Activated naive CD8-positive, alpha-beta T cell treated with anti-CD3 and anti-CD28 coated beads, Interleukin-2, amount 10 ng/mL, durations not matched to agents 7 days and 5 days (primary cell): Measurements from ENCODE around the gene RARB. TPM values are rescaled to one million over a fixed set of nuclear protein-coding genes. Genes with fewer than 3 reads are reported as not detected.

Experiments used
- ATAC-seq: fragments of 150-1000 bp; cut with Tn5 transposase; one replicate; pipeline ENCODE4 v1.10.0; 2021; ENCODE audit warnings: low read depth, moderate library complexity
- POLR2A ChIA-PET: fragments of 350-600 bp; sonication (Branson Sonifier 250); formaldehyde crosslinking; loops from one replicate; lab custom pipeline; 2021; ENCODE audit warnings: antibody characterized with exemption; lab: Charles Lee
- DNase-seq: peaks from one replicate; pipeline ENCODE4 v3.0.0; 2021
- H3K27ac Mint-ChIP-seq: one replicate; pipeline ENCODE4 v1.8.0; 2022; ENCODE audit warnings: mild to moderate bottlenecking, mixed read lengths
- H3K27me3 Mint-ChIP-seq: one replicate; pipeline ENCODE4 v1.8.0; 2022; ENCODE audit warnings: mild to moderate bottlenecking, moderate library complexity, mixed read lengths
- H3K36me3 Mint-ChIP-seq: one replicate; pipeline ENCODE4 v1.8.0; 2021; ENCODE audit warnings: mild to moderate bottlenecking, mixed read lengths
- H3K4me1 Mint-ChIP-seq: one replicate; pipeline ENCODE4 v1.8.0; 2021; ENCODE audit warnings: mixed read lengths
- H3K4me3 Mint-ChIP-seq: one replicate; pipeline ENCODE4 v1.8.0; 2022; ENCODE audit warnings: mild to moderate bottlenecking, moderate library complexity, mixed read lengths
- H3K9me3 Mint-ChIP-seq: one replicate; pipeline ENCODE4 v1.8.0; 2021; ENCODE audit warnings: mixed read lengths
- total RNA-seq, 2 experiments: library from RNA; stranded (reverse); gene quantifications; one replicate each; pipeline ENCODE4 v1.2.3, GENCODE V29; 2021

Gene RARB
- total RNA-seq, 2 experiments from 2014 or later = not detected

GRCh38 chr3:25572919-25573385 is 144.9 kb downstream of the RARB start:
- Mint-ChIP-seq H3K27me3 (no peaks in the 10 kb centered on the region), H3K9me3 (no peaks in the 10 kb centered on the region), H3K4me3 (no peak overlapping the region), H3K27ac (no peak overlapping the region), H3K36me3 (no peaks in the 10 kb centered on the region), H3K4me1 (no peaks in the 10 kb centered on the region)
- ATAC-seq (no peak), DNase-seq (no peak)
- POLR2A ChIA-PET = no interaction called here

- no peaks in the 10 kb centered on the region for H3K27me3 Mint-ChIP-seq
- H3K27ac Mint-ChIP-seq = no peak overlapping the region
- no peaks in the 10 kb centered on the region for H3K36me3 Mint-ChIP-seq
- POLR2A ChIA-PET = no interaction called here
- no peak overlapping the region for H3K4me3 Mint-ChIP-seq
- DNase-seq (no peak), ATAC-seq (no peak)
- H3K4me1 Mint-ChIP-seq = no peaks in the 10 kb centered on the region
- no peaks in the 10 kb centered on the region for H3K9me3 Mint-ChIP-seq
Observed at GRCh38 chr3:25573386-25574171, 145.5 kb downstream of the RARB start.

GRCh38 chr3:25574172-25574765 is 146.2 kb downstream of the RARB start:
- POLR2A ChIA-PET = no interaction called here
- Mint-ChIP-seq H3K36me3 (no peaks in the 10 kb centered on the region), H3K9me3 (no peaks in the 10 kb centered on the region), H3K4me1 (no peaks in the 10 kb centered on the region), H3K27me3 (no peaks in the 10 kb centered on the region), H3K4me3 (no peak overlapping the region), H3K27ac (no peak overlapping the region)
- ATAC-seq (no peak), DNase-seq (no peak)

GRCh38 chr3:25575001-25575400 is 146.9 kb downstream of the RARB start:
- no peaks in the 10 kb centered on the region for H3K4me1 Mint-ChIP-seq
- POLR2A ChIA-PET = no interaction called here
- H3K27me3 Mint-ChIP-seq = no peaks in the 10 kb centered on the region
- ATAC-seq = no peak
- no peaks in the 10 kb centered on the region for H3K9me3 Mint-ChIP-seq
- H3K36me3 Mint-ChIP-seq = no peaks in the 10 kb centered on the region
- no peak overlapping the region for H3K27ac Mint-ChIP-seq
- no peak overlapping the region for H3K4me3 Mint-ChIP-seq
- no peak for DNase-seq

GRCh38 chr3:25576146-25576545 is 148.1 kb downstream of the RARB start:
- ATAC-seq = no peak

GRCh38 chr3:25576831-25577454 is 148.9 kb downstream of the RARB start:
- Mint-ChIP-seq H3K27me3 (no peaks in the 10 kb centered on the region), H3K9me3 (no peaks in the 10 kb centered on the region), H3K4me1 (no peaks in the 10 kb centered on the region), H3K36me3 (no peaks in the 10 kb centered on the region), H3K27ac (no peak overlapping the region), H3K4me3 (no peak overlapping the region)
- POLR2A ChIA-PET = no interaction called here
- no peak for ATAC-seq
- no peak for DNase-seq

More at GRCh38 chr3:25576146-25576545, 148.1 kb downstream of the RARB start:
- Mint-ChIP-seq H3K27ac (no peak overlapping the region), H3K4me1 (no peaks in the 10 kb centered on the region), H3K4me3 (no peak overlapping the region), H3K9me3 (no peaks in the 10 kb centered on the region), H3K36me3 (no peaks in the 10 kb centered on the region), H3K27me3 (no peaks in the 10 kb centered on the region)
- POLR2A ChIA-PET = no interaction called here
- no peak for DNase-seq

GRCh38 chr3:25578059-25578458 is 150.0 kb downstream of the RARB start:
- no peak overlapping the region for H3K27ac Mint-ChIP-seq
- no peak for ATAC-seq
- no peaks in the 10 kb centered on the region for H3K27me3 Mint-ChIP-seq
- POLR2A ChIA-PET = no interaction called here
- no peaks in the 10 kb centered on the region for H3K9me3 Mint-ChIP-seq
- H3K4me3 Mint-ChIP-seq = no peak overlapping the region
- no peak for DNase-seq
- H3K4me1 Mint-ChIP-seq = no peaks in the 10 kb centered on the region
- H3K36me3 Mint-ChIP-seq = no peaks in the 10 kb centered on the region

- H3K27me3 Mint-ChIP-seq = no peaks in the 10 kb centered on the region
- POLR2A ChIA-PET = no interaction called here
- no peak overlapping the region for H3K27ac Mint-ChIP-seq
- H3K4me3 Mint-ChIP-seq = no peak overlapping the region
- H3K4me1 Mint-ChIP-seq = no peaks in the 10 kb centered on the region
- H3K36me3 Mint-ChIP-seq = no peaks in the 10 kb centered on the region
- DNase-seq (no peak), ATAC-seq (no peak)
- H3K9me3 Mint-ChIP-seq = no peaks in the 10 kb centered on the region
Observed at GRCh38 chr3:25580534-25580933, 152.5 kb downstream of the RARB start.

- Mint-ChIP-seq H3K9me3 (no peaks in the 10 kb centered on the region), H3K4me1 (no peaks in the 10 kb centered on the region), H3K4me3 (no peak overlapping the region), H3K27ac (peak overlapping the region; percentile 61), H3K27me3 (peaks cover 2% of the 10 kb centered on the region), H3K36me3 (no peaks in the 10 kb centered on the region)
- ATAC-seq (no peak), DNase-seq (no peak)
- POLR2A ChIA-PET = no interaction called here
Observed at GRCh38 chr3:25581335-25581734, 153.3 kb downstream of the RARB start.

GRCh38 chr3:25581823-25582222 is 153.8 kb downstream of the RARB start:
- no peak for ATAC-seq
- POLR2A ChIA-PET = no interaction called here
- DNase-seq = no peak
- peaks cover 2% of the 10 kb centered on the region for H3K27me3 Mint-ChIP-seq
- H3K27ac Mint-ChIP-seq = no peak overlapping the region
- H3K4me3 Mint-ChIP-seq = no peak overlapping the region
- no peaks in the 10 kb centered on the region for H3K36me3 Mint-ChIP-seq
- no peaks in the 10 kb centered on the region for H3K4me1 Mint-ChIP-seq
- no peaks in the 10 kb centered on the region for H3K9me3 Mint-ChIP-seq

GRCh38 chr3:25582242-25582641 is 154.2 kb downstream of the RARB start:
- ATAC-seq (no peak), DNase-seq (no peak)
- H3K4me1 Mint-ChIP-seq = no peaks in the 10 kb centered on the region
- peaks cover 2% of the 10 kb centered on the region for H3K27me3 Mint-ChIP-seq
- H3K9me3 Mint-ChIP-seq = no peaks in the 10 kb centered on the region
- no peak overlapping the region for H3K27ac Mint-ChIP-seq
- POLR2A ChIA-PET = no interaction called here
- H3K36me3 Mint-ChIP-seq = no peaks in the 10 kb centered on the region
- H3K4me3 Mint-ChIP-seq = no peak overlapping the region

- no peaks in the 10 kb centered on the region for H3K4me1 Mint-ChIP-seq
Observed at GRCh38 chr3:25583343-25583742, 155.3 kb downstream of the RARB start.

GRCh38 chr3:25584011-25584789 is 156.1 kb downstream of the RARB start:
- Mint-ChIP-seq H3K27me3 (peaks cover 2% of the 10 kb centered on the region), H3K9me3 (no peaks in the 10 kb centered on the region), H3K4me3 (no peak overlapping the region), H3K27ac (no peak overlapping the region), H3K4me1 (no peaks in the 10 kb centered on the region), H3K36me3 (no peaks in the 10 kb centered on the region)
- DNase-seq (no peak), ATAC-seq (no peak)
- POLR2A ChIA-PET = no interaction called here

More at GRCh38 chr3:25583343-25583742, 155.3 kb downstream of the RARB start:
- DNase-seq = no peak
- Mint-ChIP-seq H3K4me3 (no peak overlapping the region), H3K9me3 (no peaks in the 10 kb centered on the region), H3K36me3 (no peaks in the 10 kb centered on the region), H3K27me3 (peaks cover 2% of the 10 kb centered on the region), H3K27ac (no peak overlapping the region)
- POLR2A ChIA-PET = no interaction called here
- ATAC-seq = no peak
